Fibroblast of pulmonary artery (primary cell): ENCODE measurements around the gene DSG2.
A peak's percentile ranks its signal among the peaks of the same experiment; 100 is the strongest.
"Not testable (repeated sequence)": the region's sequence is repeated elsewhere in the genome, so short reads cannot be mapped to it uniquely, and the experiment has no call there.

ENCODE experiments used
- DNase-seq: peaks from one replicate; pipeline ENCODE4 v3.0.0-alpha.2; 2010; ENCODE audit warnings: low read depth
- H3K4me3 ChIP-seq: replicated peaks from 2 replicates; pipeline ENCODE4 v1.5.1; 2011; ENCODE audit warnings: low read depth, mild to moderate bottlenecking, control low read depth, low read length, moderate library complexity
- TF ChIP-seq, protein P1 (sequence below): IDR thresholded peaks from 2 replicates; pipeline ENCODE4 v1.5.1; 2011; ENCODE audit warnings: mild to moderate bottlenecking, control low read depth, low read length, inconsistent platforms; ENCODE audit errors: missing control alignments

DSG2 gene

DNA sequence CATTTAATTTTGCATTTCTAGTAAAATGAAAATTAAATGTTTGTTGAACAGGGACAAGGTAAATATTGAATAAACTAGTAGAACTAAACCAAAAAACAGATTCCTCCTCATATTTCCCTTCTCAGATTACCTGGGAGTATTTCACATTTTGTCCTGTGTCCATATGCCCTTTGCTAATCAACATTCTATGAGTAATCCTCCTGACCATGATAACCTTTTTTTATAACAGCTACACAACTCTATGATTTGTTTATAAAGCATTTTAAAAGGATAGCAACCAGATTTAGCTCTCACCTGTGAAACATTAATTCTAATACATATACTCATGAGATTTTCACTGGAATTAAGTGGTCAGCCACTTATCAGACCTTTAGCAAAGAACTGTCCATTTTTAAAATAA is 7.1 kb upstream of the DSG2 start:
- TF ChIP-seq, protein P1, sequence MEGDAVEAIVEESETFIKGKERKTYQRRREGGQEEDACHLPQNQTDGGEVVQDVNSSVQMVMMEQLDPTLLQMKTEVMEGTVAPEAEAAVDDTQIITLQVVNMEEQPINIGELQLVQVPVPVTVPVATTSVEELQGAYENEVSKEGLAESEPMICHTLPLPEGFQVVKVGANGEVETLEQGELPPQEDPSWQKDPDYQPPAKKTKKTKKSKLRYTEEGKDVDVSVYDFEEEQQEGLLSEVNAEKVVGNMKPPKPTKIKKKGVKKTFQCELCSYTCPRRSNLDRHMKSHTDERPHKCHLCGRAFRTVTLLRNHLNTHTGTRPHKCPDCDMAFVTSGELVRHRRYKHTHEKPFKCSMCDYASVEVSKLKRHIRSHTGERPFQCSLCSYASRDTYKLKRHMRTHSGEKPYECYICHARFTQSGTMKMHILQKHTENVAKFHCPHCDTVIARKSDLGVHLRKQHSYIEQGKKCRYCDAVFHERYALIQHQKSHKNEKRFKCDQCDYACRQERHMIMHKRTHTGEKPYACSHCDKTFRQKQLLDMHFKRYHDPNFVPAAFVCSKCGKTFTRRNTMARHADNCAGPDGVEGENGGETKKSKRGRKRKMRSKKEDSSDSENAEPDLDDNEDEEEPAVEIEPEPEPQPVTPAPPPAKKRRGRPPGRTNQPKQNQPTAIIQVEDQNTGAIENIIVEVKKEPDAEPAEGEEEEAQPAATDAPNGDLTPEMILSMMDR = no peak
- DNase-seq = no peak
- H3K4me3 ChIP-seq = no peak overlapping the region

DNA sequence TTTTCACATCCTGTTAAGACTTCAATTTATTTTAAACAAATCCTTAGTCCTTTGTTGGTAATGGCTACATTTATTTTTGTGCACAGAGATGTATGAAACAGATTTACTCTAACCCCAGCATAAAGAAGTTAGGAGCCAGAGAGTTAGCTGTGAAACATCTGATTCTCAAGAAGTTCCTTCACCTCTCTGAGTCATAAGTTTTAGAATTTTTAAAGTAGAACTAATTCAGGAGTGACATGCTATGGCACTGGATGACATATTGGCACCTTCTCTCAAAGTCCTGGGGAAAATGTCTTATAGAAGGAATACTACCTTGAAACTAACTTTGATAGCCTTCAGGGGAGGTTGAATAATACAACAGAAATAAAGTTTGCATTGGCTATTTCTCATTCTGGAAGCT is 6.4 kb upstream of the DSG2 start:
- DNase-seq = no peak
- no peak overlapping the region for H3K4me3 ChIP-seq
- TF ChIP-seq, protein P1 = no peak

DNA sequence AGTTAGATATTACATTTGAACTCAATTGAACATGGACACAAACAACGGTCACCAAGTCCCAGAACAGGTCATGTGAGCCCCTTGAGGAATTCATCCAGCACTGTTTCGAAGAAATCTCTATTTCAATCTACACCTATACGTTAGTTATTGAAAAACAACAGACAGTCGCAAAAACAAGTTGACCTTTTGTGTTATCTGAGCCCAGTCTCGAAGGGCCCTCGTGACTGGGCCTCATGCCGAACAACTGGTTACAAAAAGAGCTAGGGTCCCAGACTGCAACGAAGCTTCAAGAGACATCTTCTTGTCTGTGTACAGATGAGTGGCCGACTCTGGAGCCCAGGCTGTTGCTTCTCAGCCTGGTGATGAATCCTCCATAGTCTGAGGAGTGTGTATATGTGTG is 5.3 kb upstream of the DSG2 start:
- no peak for DNase-seq

GRCh38 chr18:31493171-31493570 is 4.8 kb upstream of the DSG2 start:
- no peak overlapping the region for H3K4me3 ChIP-seq
- TF ChIP-seq, protein P1 = no peak
- DNase-seq = no peak

More for the DNA sequence above, 5.3 kb upstream of the DSG2 start:
- no peak overlapping the region for H3K4me3 ChIP-seq
- TF ChIP-seq, protein P1 = no peak

- TF ChIP-seq, protein P1 = no peak
- no peak for DNase-seq
These were observed 4.0 kb upstream of the DSG2 start for GRCh38 chr18:31493941-31494340.

GRCh38 chr18:31494705-31495244 is 3.2 kb upstream of the DSG2 start:
- DNase-seq, H3K4me3 ChIP-seq: not testable (repeated sequence)

More at GRCh38 chr18:31493941-31494340, 4.0 kb upstream of the DSG2 start:
- no peak overlapping the region for H3K4me3 ChIP-seq

DNA sequence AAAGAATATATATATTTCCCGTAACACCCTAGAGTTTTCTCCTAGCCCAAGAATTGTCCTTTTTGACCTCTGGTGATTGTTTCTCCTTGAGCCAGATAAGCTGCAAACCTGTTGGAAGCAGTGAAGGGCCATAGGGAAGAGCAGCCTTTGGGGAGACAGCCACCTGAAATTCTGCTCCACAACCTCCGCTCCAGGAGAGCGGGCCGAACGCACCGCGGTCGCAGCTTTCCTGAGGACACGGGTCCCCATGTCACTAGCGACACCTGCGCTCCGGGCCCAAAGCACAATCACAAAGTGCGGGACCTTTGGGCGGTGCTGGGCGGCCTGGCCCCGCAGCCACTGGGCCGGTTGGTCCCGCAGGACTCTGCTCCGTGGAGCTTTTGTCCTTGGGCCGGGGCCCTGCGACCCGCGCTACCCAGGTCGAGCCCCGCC is 557 bp upstream of the DSG2 start:
- H3K4me3 ChIP-seq = peak overlapping the region; percentile 86
- TF ChIP-seq, protein P1 = no peak
- DNase-seq = no peak
